K562 (cell line): ENCODE measurements around the gene ATP5F1D. TPM values are rescaled to one million over a fixed set of nuclear protein-coding genes. Genes with fewer than 3 reads are reported as not detected.

Experiments used
- ATAC-seq: fragments of 200-7000 bp; cut with Tn5 transposase; 3 replicates; pipeline ENCODE4 v1.9.1; 2020; ENCODE audit warnings: moderate library complexity
- BruUV-seq: library from RNA; stranded (reverse); fragments of 400-500 nt; replicated peaks from 2 replicates; lab custom pipeline; 2021; lab: Mats Ljungman, UMichigan
- CTCF ChIA-PET: fragments of 300-600 bp; formaldehyde crosslinking; extraction: SDS; loops from one replicate; lab custom pipeline; 2021; ENCODE audit warnings: low intra/inter-chr PET ratio; lab: Yijun Ruan, JAX
- POLR2A ChIA-PET: fragments of 300-600, 350-650 bp; sonication (Branson Sonifier 250); formaldehyde crosslinking; extraction: SDS; loops from one replicate; lab custom pipeline; 2021; ENCODE audit warnings: antibody characterized with exemption, inconsistent platforms; lab: Yijun Ruan, JAX
- DNase-seq, 4 experiments: peaks; one replicate each; pipeline versions ENCODE4 v3.0.0 to v3.0.0-alpha.2; 2011 to 2018; ENCODE audit warnings: low spot score in 3 of 4, mixed read lengths in 3 of 4; ENCODE audit errors: extremely low read depth in 1 of 4
- FAIRE-seq: peaks from 2 replicates; lab custom pipeline; 2011; peaks lifted over from hg19 to GRCh38; lab: Jason Lieb, UNC
- H2AFZ ChIP-seq: 2 replicates; pipeline ENCODE4 v1.6.0; 2011; ENCODE audit warnings: low read depth, low read length, control low read depth, inconsistent platforms
- H3K27ac ChIP-seq: fragments of 200-600 bp; 3 replicates; pipeline ENCODE4 v1.8.0; 2011; ENCODE audit warnings: low read depth, mild to moderate bottlenecking, control low read depth, inconsistent platforms, low read length, moderate library complexity, mixed read lengths; ENCODE audit errors: extremely low read depth
- H3K27me3 ChIP-seq, 2 experiments: fragments of 300-600 bp in 1 of 2; 2 replicates in 1 of 2; 3 replicates in 1 of 2; pipeline versions ENCODE4 v1.6.0 to v1.8.0; 2011; ENCODE audit warnings: inconsistent platforms in 2 of 2, low read length in 2 of 2, mild to moderate bottlenecking in 1 of 2, mixed read lengths in 1 of 2, moderate library complexity in 1 of 2; ENCODE audit not compliant: control insufficient read depth in 2 of 2, insufficient read depth in 2 of 2
- H3K36me3 ChIP-seq: fragments of 300-600 bp; 3 replicates; pipeline ENCODE4 v1.8.0; 2011; ENCODE audit warnings: mild to moderate bottlenecking, low read length, inconsistent platforms; ENCODE audit not compliant: control insufficient read depth, insufficient read depth
- H3K4me1 ChIP-seq, 2 experiments: fragments of 200-600 bp in 1 of 2; replicated peaks in 1 of 2; 2 replicates in 1 of 2; 3 replicates in 1 of 2; pipeline versions ENCODE4 v1.5.1 to v1.8.0; 2011; ENCODE audit warnings: inconsistent platforms in 2 of 2, low read length in 2 of 2, mild to moderate bottlenecking in 1 of 2, mixed read lengths in 1 of 2, moderate library complexity in 1 of 2; ENCODE audit not compliant: control insufficient read depth in 2 of 2, insufficient read depth in 2 of 2
- H3K4me2 ChIP-seq: 2 replicates; pipeline ENCODE4 v1.6.1; 2011; ENCODE audit warnings: low read length, control low read depth, inconsistent platforms, mixed read lengths; ENCODE audit not compliant: insufficient read depth
- H3K4me3 ChIP-seq: fragments of 200-600 bp; sonication (generic), shearing (Covaris generic); 2 replicates; pipeline ENCODE4 v1.5.1; 2016; ENCODE audit warnings: control low read depth, inconsistent platforms
- H3K79me2 ChIP-seq: fragments of 200-600 bp; 3 replicates; pipeline ENCODE4 v1.8.0; 2011; ENCODE audit warnings: low read length, inconsistent platforms; ENCODE audit not compliant: control insufficient read depth, insufficient read depth
- H3K9ac ChIP-seq, 2 experiments: 2 replicates each; pipeline versions ENCODE4 v1.6.0 to v1.6.1; 2011; ENCODE audit warnings: low read depth in 2 of 2, low read length in 2 of 2, control low read depth in 1 of 2, inconsistent platforms in 1 of 2, mild to moderate bottlenecking in 1 of 2, mixed read lengths in 1 of 2; ENCODE audit not compliant: insufficient read depth in 1 of 2
- H3K9me1 ChIP-seq: one replicate; pipeline ENCODE4 v1.6.0; 2011; ENCODE audit warnings: inconsistent platforms, mild to moderate bottlenecking, low read length, moderate library complexity; ENCODE audit not compliant: control insufficient read depth, insufficient read depth
- H3K9me3 ChIP-seq: replicated peaks from 2 replicates; pipeline ENCODE4 v1.5.1; 2011; ENCODE audit warnings: low read depth, low read length, inconsistent platforms; ENCODE audit not compliant: control insufficient read depth, insufficient read depth
- H4K20me1 ChIP-seq: replicated peaks from 2 replicates; pipeline ENCODE4 v1.6.1; 2011; ENCODE audit warnings: low read length, inconsistent platforms, mixed read lengths; ENCODE audit not compliant: control insufficient read depth, insufficient read depth
- IRF2 ChIP-seq: sonication (generic); formaldehyde crosslinking; IDR thresholded peaks from 2 replicates; pipeline ENCODE4 v1.8.1; 2022; ENCODE audit warnings: mild to moderate bottlenecking, missing genetic modification reagents
- SIN3A ChIP-seq, 2 experiments: fragments of 150-350 bp in 1 of 2; IDR thresholded peaks; 2 replicates each; pipeline ENCODE4 v1.6.1; 2011 to 2016; ENCODE audit warnings: borderline replicate concordance in 2 of 2, low read depth in 2 of 2, low read length in 2 of 2, mild to moderate bottlenecking in 2 of 2, moderate library complexity in 2 of 2; ENCODE audit not compliant: control insufficient read depth in 1 of 2
- TRIM24 ChIP-seq, 2 experiments: fragments of 450-650 bp; IDR thresholded peaks; 2 replicates each; pipeline ENCODE4 v1.6.1; 2016
- ZNF263 ChIP-seq: sonication (generic); formaldehyde crosslinking; IDR thresholded peaks from 2 replicates; pipeline ENCODE4 v1.8.0; 2022; ENCODE audit warnings: mild to moderate bottlenecking, missing genetic modification reagents, borderline replicate concordance
- WGBS: fragments of 100-300 bp; shearing (Covaris generic); methylation state at CpG from one replicate; pipeline ENCODE4 v1.1.6; 2016; ENCODE audit warnings: low coverage, mixed read lengths; ENCODE audit not compliant: insufficient coverage; ENCODE audit errors: missing lambda C conversion rate; 5-methylcytosine and 5-hydroxymethylcytosine counted together
- in situ Hi-C: fragments of 300-500 bp; cut with MboI; formaldehyde crosslinking; loops from 4 replicates; pipeline ENCODE4 v1.15.0; 2018; ENCODE audit warnings: inconsistent platforms, mixed read lengths
- intact Hi-C: fragments of 100-400 bp; cut with micrococcal nuclease; formaldehyde crosslinking; loops from 2 replicates; pipeline ENCODE4 v1.14.2; 2022
- polyA plus RNA-seq, 8 experiments: library from polyadenylated mRNA; depleted of rRNA in 4 of 8; stranded (reverse) in 5 of 8; unstranded in 3 of 8; fragments of >200 nt; fragmentation: Nextera tagmentation in 2 of 8; fragmentation: Illumina TruSeq in 1 of 8; extraction: Ambion mirVana in 2 of 8; extraction: Trizol in 1 of 8; gene quantifications; 2 replicates each; pipeline versions ENCODE4 v1.2.1 to v1.2.3, GENCODE V29; 2011 to 2014; ENCODE audit warnings: inconsistent platforms in 1 of 8, missing spikeins in 1 of 8
- total RNA-seq, 7 experiments: library from RNA; depleted of rRNA in 6 of 7; stranded (reverse); fragments of >200 nt in 6 of 7; fragmentation: Illumina TruSeq in 2 of 7; extraction: Trizol in 2 of 7; gene quantifications; 2 replicates each; pipeline versions ENCODE4 v1.2.1 to v1.2.3, GENCODE V29; 2011 to 2021; ENCODE audit warnings: low replicate concordance in 1 of 7

Gene ATP5F1D
- total and polyA plus RNA-seq, 9 of the 15 experiments (the other 6 are each of a cell fraction or from before 2014, with no cell fraction given), result 3.9 to 409 (median 36.8) TPM

GRCh38 chr19:1284293-1284978 lies 42.9 kb downstream of the ATP5F1D start:
- Histone ChIP-seq H3K9me3 (no peaks in the 10 kb centered on the region), H3K9me1 (no peaks in the 10 kb centered on the region), H2AFZ (no peak overlapping the region), H3K9ac (peak overlapping the region in 1 of 2 experiments; percentile 4; a peak in 1 of 4 replicates), H3K27ac (no peak overlapping the region), H3K27me3 (peaks cover 19 to 44% of the 10 kb centered on the region in 2 experiments; a peak in 4 of 5 replicates), H4K20me1 (peaks cover 18% of the 10 kb centered on the region), H3K4me2 (no peak overlapping the region), H3K36me3 (peaks cover 15% of the 10 kb centered on the region; the same call in 1 of the 3 replicates), H3K4me1 (peaks cover 0 to 84% of the 10 kb centered on the region in 2 experiments; a peak in 2 of 5 replicates), H3K79me2 (no peaks in the 10 kb centered on the region), H3K4me3 (no peak overlapping the region)
- no TSS peak for BruUV-seq
- DNase-seq (no peak), ATAC-seq (no peak), FAIRE-seq (peak; percentile 37)
- 28% methylated on average over 19 of the region's 20 CpGs for WGBS
- ChIA-PET CTCF (no interaction called here), POLR2A (interaction anchor here (0.6 to 1.5 kb wide), 7 partner anchors 9 to 133 kb away, joined by 3 to 7 read pairs (median 4); partner anchors contain the start of genes CIRBP and FAM174C)
- intact Hi-C loops (no loop called here), in situ Hi-C loops (no loop called here)
- no peak for TF ChIP-seq TRIM24 (IDR thresholded peaks at IDR 0.05)
- no peak for TF ChIP-seq SIN3A (IDR thresholded peaks at IDR 0.05; ENCODE audit: borderline replicate concordance in 2 of 2, control insufficient read depth in 1 of 2, low read depth in 2 of 2, low read length in 2 of 2)
- 0 out of 2 replicates have a peak, but pooled peaks have one; percentile 17 for TF ChIP-seq IRF2
- peak; percentile 43; the same call in 1 of the 2 replicates for TF ChIP-seq ZNF263 (CRISPR knock-in tag)
